OCI-LY3 (cell line): ENCODE data around the gene NUB1.

Experiments
- H2AFZ ChIP-seq: fragments of 200-600, 300-600 bp; shearing (Covaris generic); 2 replicates; pipeline ENCODE4 v1.6.0; 2014; ENCODE audit warnings: antibody characterized with exemption, low read depth, low read length
- H3K27ac ChIP-seq: fragments of 200-600, 300-600 bp; sonication (generic); 2 replicates; pipeline ENCODE4 v1.5.1; 2014; ENCODE audit warnings: mild to moderate bottlenecking, low read length, moderate library complexity, mixed read lengths
- H3K27me3 ChIP-seq: fragments of 200-600, 300-600 bp; sonication (generic); 2 replicates; pipeline ENCODE4 v1.6.1; 2014; ENCODE audit warnings: low read depth, low read length, mixed read lengths
- H3K36me3 ChIP-seq: fragments of 200-600, 300-600 bp; sonication (generic); replicated peaks from 2 replicates; pipeline ENCODE3; 2014; ENCODE audit warnings: low read depth, low read length, mixed read lengths
- H3K4me1 ChIP-seq: fragments of 300-600, 200-600 bp; sonication (generic); 2 replicates; pipeline ENCODE4 v1.6.1; 2014; ENCODE audit warnings: low read length, mixed read lengths
- H3K4me2 ChIP-seq: fragments of 200-600, 300-600 bp; sonication (generic); 2 replicates; pipeline ENCODE4 v1.6.1; 2014; ENCODE audit warnings: low read length, mixed read lengths
- H3K4me3 ChIP-seq: fragments of 300-600, 200-600 bp; sonication (generic); 2 replicates; pipeline ENCODE4 v1.5.1; 2014; ENCODE audit warnings: antibody characterized with exemption, mild to moderate bottlenecking, low read length, moderate library complexity
- H3K79me2 ChIP-seq: fragments of 300-600, 200-600 bp; shearing (Covaris generic); 2 replicates; pipeline ENCODE4 v1.6.1; 2014; ENCODE audit warnings: mild to moderate bottlenecking, low read length, mixed read lengths
- H3K9ac ChIP-seq: fragments of 300-600, 200-600 bp; shearing (Covaris generic); 2 replicates; pipeline ENCODE4 v1.6.0; 2014; ENCODE audit warnings: mild to moderate bottlenecking, low read length, moderate library complexity
- H3K9me3 ChIP-seq: fragments of 200-600, 300-600 bp; shearing (Covaris generic); 2 replicates; pipeline ENCODE4 v1.6.1; 2014; ENCODE audit warnings: low read length, mixed read lengths; ENCODE audit not compliant: insufficient read depth
- H4K20me1 ChIP-seq: fragments of 200-600, 300-600 bp; sonication (generic); 2 replicates; pipeline ENCODE4 v1.6.1; 2016; ENCODE audit warnings: low read length, mixed read lengths; ENCODE audit not compliant: insufficient read depth
- EZH2phosphoT487 ChIP-seq: fragments of 200-600 bp; shearing (Covaris generic); IDR thresholded peaks from 2 replicates; pipeline ENCODE4 v1.6.1; 2018; ENCODE audit warnings: antibody characterized with exemption, mixed run types, low read depth
- TF ChIP-seq, protein P1 (sequence below): fragments of 200-600, 300-600 bp; sonication (generic); IDR thresholded peaks from 2 replicates; pipeline ENCODE4 v1.5.1; 2014; ENCODE audit warnings: antibody characterized with exemption, low read length, low read depth

The NUB1 gene

DNA sequence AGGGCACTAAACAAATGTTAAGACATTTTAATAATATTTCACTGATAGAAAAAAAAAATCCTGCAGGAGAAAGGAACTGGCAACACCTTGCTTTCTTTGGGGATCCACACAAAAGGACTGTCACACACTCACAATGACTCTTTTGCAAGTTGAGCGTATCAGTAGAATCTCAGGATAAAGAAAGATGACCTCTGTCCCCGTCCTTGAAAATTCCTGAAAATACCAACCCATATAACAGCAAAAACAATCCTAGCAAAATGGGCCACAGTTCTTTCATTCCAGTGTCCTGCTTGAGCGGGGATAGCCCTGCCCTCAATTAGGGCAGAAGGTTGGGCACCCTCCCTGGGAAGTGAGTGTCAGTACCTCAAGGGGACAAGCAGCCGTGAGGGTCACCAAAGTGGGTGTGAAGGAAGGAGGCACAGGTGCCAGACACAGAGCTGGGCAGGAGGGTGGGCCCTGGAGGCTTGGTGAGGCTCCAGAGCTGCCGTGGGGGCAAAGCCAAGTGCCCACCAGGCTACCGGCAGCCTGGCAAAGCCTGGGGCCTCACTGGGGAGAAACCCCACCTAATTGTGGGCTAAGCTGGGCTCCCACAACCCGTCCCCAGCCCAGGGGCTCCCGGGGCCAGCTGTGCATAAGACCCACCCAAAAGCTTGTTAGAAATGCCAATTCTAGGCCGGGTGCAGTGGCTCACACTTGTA, 65.4 kb downstream of the NUB1 start:
- Histone ChIP-seq H3K27me3 (peaks cover 25% of the 10 kb centered on the region), H3K36me3 (no peaks in the 10 kb centered on the region), H2AFZ (no peak overlapping the region), H3K4me3 (no peak overlapping the region), H3K4me1 (no peaks in the 10 kb centered on the region), H3K9ac (no peak overlapping the region), H3K4me2 (no peak overlapping the region), H3K79me2 (no peaks in the 10 kb centered on the region), H4K20me1 (no peaks in the 10 kb centered on the region; the same call in 1 of the 2 replicates), H3K9me3 (no peaks in the 10 kb centered on the region), H3K27ac (no peak overlapping the region)
- TF ChIP-seq EZH2phosphoT487 = no peak
- TF ChIP-seq, protein P1, sequence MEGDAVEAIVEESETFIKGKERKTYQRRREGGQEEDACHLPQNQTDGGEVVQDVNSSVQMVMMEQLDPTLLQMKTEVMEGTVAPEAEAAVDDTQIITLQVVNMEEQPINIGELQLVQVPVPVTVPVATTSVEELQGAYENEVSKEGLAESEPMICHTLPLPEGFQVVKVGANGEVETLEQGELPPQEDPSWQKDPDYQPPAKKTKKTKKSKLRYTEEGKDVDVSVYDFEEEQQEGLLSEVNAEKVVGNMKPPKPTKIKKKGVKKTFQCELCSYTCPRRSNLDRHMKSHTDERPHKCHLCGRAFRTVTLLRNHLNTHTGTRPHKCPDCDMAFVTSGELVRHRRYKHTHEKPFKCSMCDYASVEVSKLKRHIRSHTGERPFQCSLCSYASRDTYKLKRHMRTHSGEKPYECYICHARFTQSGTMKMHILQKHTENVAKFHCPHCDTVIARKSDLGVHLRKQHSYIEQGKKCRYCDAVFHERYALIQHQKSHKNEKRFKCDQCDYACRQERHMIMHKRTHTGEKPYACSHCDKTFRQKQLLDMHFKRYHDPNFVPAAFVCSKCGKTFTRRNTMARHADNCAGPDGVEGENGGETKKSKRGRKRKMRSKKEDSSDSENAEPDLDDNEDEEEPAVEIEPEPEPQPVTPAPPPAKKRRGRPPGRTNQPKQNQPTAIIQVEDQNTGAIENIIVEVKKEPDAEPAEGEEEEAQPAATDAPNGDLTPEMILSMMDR = no peak

DNA sequence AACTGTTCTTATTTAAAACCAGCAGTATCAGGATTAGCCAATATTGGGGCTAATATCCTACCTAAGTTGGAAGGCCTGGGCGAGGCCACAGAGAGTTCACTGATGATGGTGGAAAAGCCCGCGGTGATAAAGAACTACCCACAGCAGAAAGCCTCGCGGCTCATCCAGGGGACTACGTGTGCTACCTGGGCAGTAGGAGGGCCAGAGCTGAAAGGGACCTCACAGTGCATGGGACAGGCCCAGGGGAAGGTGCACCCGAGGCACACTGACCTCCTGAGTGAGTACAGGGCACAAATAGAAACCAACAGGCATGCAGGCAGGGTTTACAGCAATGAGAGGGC, 66.9 kb downstream of the NUB1 start:
- Histone ChIP-seq H3K9ac (no peak overlapping the region), H3K4me1 (no peaks in the 10 kb centered on the region), H3K9me3 (no peaks in the 10 kb centered on the region), H4K20me1 (no peaks in the 10 kb centered on the region; the same call in 1 of the 2 replicates), H3K79me2 (no peaks in the 10 kb centered on the region), H3K4me3 (no peak overlapping the region), H3K4me2 (no peak overlapping the region), H3K27ac (no peak overlapping the region), H3K36me3 (no peaks in the 10 kb centered on the region), H3K27me3 (peaks cover 24% of the 10 kb centered on the region), H2AFZ (no peak overlapping the region)
- TF ChIP-seq EZH2phosphoT487 = no peak
- TF ChIP-seq, protein P1 = no peak

DNA sequence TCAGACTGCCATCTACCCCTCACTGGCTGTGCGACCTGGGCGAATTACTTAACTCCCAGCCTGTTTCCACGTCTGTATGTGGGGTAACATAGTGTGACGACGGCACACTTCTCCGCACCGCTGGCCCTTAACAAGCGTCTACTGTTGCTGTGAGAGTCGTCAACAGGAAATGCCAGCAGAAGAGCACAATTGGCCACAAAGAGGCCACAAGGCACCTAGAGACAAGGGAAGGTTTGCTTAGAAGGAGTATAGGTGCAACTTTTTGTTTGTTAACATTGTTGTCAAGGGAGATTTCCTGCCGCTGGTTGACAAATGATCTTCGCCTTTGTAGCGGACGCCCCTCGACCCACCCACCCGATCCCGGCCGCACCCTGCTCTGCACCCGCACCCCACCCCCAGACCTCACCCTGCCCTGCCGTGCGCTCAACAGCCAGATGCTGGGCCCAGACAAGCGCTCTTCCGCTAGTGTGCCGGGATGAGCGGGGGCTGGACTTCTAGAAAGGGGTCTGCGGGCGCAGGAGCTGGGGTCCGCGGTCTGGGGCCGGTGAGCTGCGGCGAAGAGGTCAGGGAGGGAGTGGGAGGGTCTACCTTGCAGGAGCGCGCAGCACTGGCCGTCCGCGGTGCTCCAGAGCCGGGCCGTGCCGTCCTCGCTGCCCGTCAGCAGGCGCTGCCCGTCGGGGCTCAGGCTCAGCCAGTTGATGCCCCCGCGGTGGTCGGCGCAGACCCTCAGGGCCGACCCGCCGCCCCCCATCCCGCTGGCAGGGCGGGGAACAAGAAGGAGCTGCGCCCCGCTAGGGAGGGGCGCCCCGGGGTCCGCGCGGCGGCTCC, 67.4 kb downstream of the NUB1 start:
- H3K27ac ChIP-seq = no peak overlapping the region
- no peak overlapping the region for H3K9ac ChIP-seq
- H4K20me1 ChIP-seq = no peaks in the 10 kb centered on the region; the same call in 1 of the 2 replicates
- H3K4me1 ChIP-seq = no peaks in the 10 kb centered on the region
- H3K27me3 ChIP-seq = peaks cover 18% of the 10 kb centered on the region
- no peaks in the 10 kb centered on the region for H3K36me3 ChIP-seq
- TF ChIP-seq, protein P1 = no peak
- no peak overlapping the region for H3K4me2 ChIP-seq
- no peaks in the 10 kb centered on the region for H3K79me2 ChIP-seq
- H2AFZ ChIP-seq = no peak overlapping the region
- H3K9me3 ChIP-seq = no peaks in the 10 kb centered on the region
- H3K4me3 ChIP-seq = no peak overlapping the region

DNA sequence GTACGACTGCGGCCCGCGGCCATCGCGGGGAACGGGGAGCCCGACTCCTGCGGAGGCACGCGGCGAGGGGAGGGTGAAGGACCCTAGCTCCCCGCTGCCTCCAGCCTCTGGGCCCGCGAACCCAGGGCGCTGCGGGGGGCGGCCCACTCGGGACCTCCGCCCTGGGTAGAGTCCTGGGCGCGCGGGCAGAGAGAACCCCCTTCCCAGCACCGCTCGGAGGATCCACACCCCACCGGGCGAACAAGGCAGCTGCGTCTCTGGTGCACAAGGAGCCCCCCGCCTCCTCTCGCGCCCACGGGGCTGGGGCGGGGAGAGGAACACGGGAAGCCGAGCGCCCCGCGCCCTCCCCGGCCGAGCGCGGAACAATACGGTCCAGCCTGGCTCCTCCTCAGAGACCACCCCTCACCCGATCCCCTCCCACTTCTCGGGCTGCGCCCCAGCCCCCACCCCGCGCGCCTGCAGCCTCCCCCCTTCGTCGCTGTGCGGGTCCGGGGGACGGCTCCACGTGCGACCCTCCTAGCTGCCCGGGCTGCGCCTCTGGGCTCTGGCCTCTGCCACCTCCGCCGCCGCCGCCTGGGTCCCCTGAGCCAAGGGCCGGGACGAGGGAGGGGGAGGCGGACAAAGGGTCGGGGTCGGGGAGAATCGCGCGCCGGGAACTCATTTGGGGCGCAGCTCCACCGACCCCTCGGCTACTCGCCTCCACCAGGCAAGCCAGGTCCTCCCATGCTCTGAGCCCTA, 68.2 kb downstream of the NUB1 start, which contains the start of gene WDR86:
TSS of gene WDR86 (minus strand) at position 372 of the 738 bp plus-strand sequence. CDS start 449 bp downstream, outside the sequence.
- TF ChIP-seq, protein P1 = no peak
- TF ChIP-seq EZH2phosphoT487 = no peak
- H3K9ac ChIP-seq = no peak within 1 kb of the TSS
- H3K4me3 ChIP-seq = no peak within 1 kb of the TSS
- peaks cover 23% of the 10 kb centered on the region for H3K27me3 ChIP-seq
- H3K9me3 ChIP-seq = no peaks in the 10 kb centered on the region
- H3K4me1 ChIP-seq = no peaks in the 10 kb centered on the region
- no peaks in the 10 kb centered on the region for H3K36me3 ChIP-seq
- no peaks in the 10 kb centered on the region; the same call in 1 of the 2 replicates for H4K20me1 ChIP-seq
- H3K27ac ChIP-seq = no peak within 1 kb of the TSS
- no peaks in the 10 kb centered on the region for H3K79me2 ChIP-seq
- H2AFZ ChIP-seq = no peak within 1 kb of the TSS
- no peak within 1 kb of the TSS for H3K4me2 ChIP-seq
